K562 (cell line): Measurements from ENCODE around the gene ZNF613. TPM values are rescaled to one million over a fixed set of nuclear protein-coding genes. Genes with fewer than 3 reads are reported as not detected.

Experiments used
- BHLHE40 ChIP-seq: IDR thresholded peaks from 2 replicates; pipeline ENCODE4 v1.6.1; 2011; ENCODE audit warnings: low read length, improper control_type of control experiment
- GATAD2B ChIP-seq: fragments of 450-650 bp; IDR thresholded peaks from 2 replicates; pipeline ENCODE4 v1.6.1; 2017; ENCODE audit warnings: mild to moderate bottlenecking, borderline replicate concordance
- KDM2B ChIP-seq: fragments of 250-450 bp; sonication (Bioruptor Pico); IDR thresholded peaks from 2 replicates; pipeline ENCODE4 v1.8.0; 2021; ENCODE audit warnings: mild to moderate bottlenecking, moderate library complexity
- MGA ChIP-seq: fragments of 450-650 bp; IDR thresholded peaks from 2 replicates; pipeline ENCODE4 v1.6.1; 2016; ENCODE audit warnings: mild to moderate bottlenecking, moderate library complexity
- MLLT1 ChIP-seq, 2 experiments: fragments of 450-650 bp; IDR thresholded peaks; 2 replicates each; pipeline ENCODE4 v1.6.1; 2016
- PHB ChIP-seq: fragments of 250-450 bp; sonication (Bioruptor Pico); IDR thresholded peaks from 2 replicates; pipeline ENCODE4 v1.5.0; 2021
- PHB2 ChIP-seq: fragments of 450-650 bp; IDR thresholded peaks from 2 replicates; pipeline ENCODE4 v1.6.1; 2017; ENCODE audit warnings: low read depth
- POLR2A ChIP-seq: fragments of 450-650 bp; conservative IDR thresholded peaks from 2 replicates; pipeline ENCODE4 v1.6.1; 2016
- RBM22 ChIP-seq: fragments of 200-400 bp; formaldehyde crosslinking; IDR thresholded peaks from 2 replicates; pipeline ENCODE4 v1.6.1; 2018; ENCODE audit warnings: low read length, low read depth; ENCODE audit not compliant: poor library complexity, severe bottlenecking
- SMAD1 ChIP-seq: fragments of 150-350 bp; IDR thresholded peaks from 2 replicates; pipeline ENCODE4 v1.6.1; 2014; ENCODE audit warnings: low read length, low read depth; ENCODE audit not compliant: partially characterized antibody
- TBL1XR1 ChIP-seq, 2 experiments: IDR thresholded peaks; 2 replicates each; pipeline ENCODE4 v1.6.1; 2012; ENCODE audit warnings: improper control_type of control experiment in 2 of 2, low read length in 2 of 2, mild to moderate bottlenecking in 1 of 2
- ZNF324 ChIP-seq: fragments of 250-450 bp; sonication (Bioruptor Pico); IDR thresholded peaks from 2 replicates; pipeline ENCODE4 v1.4.0; 2020; ENCODE audit warnings: mild to moderate bottlenecking
- ZNF408 ChIP-seq: fragments of 250-450 bp; sonication (Bioruptor Pico); IDR thresholded peaks from 2 replicates; pipeline ENCODE4 v1.4.0; 2020; ENCODE audit warnings: low read depth, mild to moderate bottlenecking, moderate library complexity
- ZNF830 ChIP-seq: fragments of 250-450 bp; sonication (Bioruptor Pico); IDR thresholded peaks from 2 replicates; pipeline ENCODE4 v1.5.0; 2021; ENCODE audit warnings: mild to moderate bottlenecking
- polyA plus RNA-seq, 8 experiments: library from polyadenylated mRNA; depleted of rRNA in 4 of 8; stranded (reverse) in 5 of 8; unstranded in 3 of 8; fragments of >200 nt; fragmentation: Nextera tagmentation in 2 of 8; fragmentation: Illumina TruSeq in 1 of 8; extraction: Ambion mirVana in 2 of 8; extraction: Trizol in 1 of 8; gene quantifications; 2 replicates each; pipeline versions ENCODE4 v1.2.1 to v1.2.3, GENCODE V29; 2011 to 2014; ENCODE audit warnings: inconsistent platforms in 1 of 8, missing spikeins in 1 of 8
- total RNA-seq, 7 experiments: library from RNA; depleted of rRNA in 6 of 7; stranded (reverse); fragments of >200 nt in 6 of 7; fragmentation: Illumina TruSeq in 2 of 7; extraction: Trizol in 2 of 7; gene quantifications; 2 replicates each; pipeline versions ENCODE4 v1.2.1 to v1.2.3, GENCODE V29; 2011 to 2021; ENCODE audit warnings: low replicate concordance in 1 of 7

Gene ZNF613
- total and polyA plus RNA-seq, 9 of the 15 experiments (the other 6 are each of a cell fraction or from before 2014, with no cell fraction given) = 2.1 to 4.5 (median 2.7) TPM

- peak; percentile 95 for TF ChIP-seq MGA
- 0 out of 2 replicates have a peak, but pooled peaks have one; percentile 19 for TF ChIP-seq ZNF324
- no peak for TF ChIP-seq GATAD2B
- TF ChIP-seq ZNF830 (CRISPR knock-in tag) = no peak
- peak; percentile 62 for TF ChIP-seq POLR2A
- no peak for TF ChIP-seq ZNF408 (CRISPR knock-in tag)
- TF ChIP-seq PHB2 = no peak
- TF ChIP-seq PHB (CRISPR knock-in tag) = no peak
- no peak for TF ChIP-seq RBM22
- no peak for TF ChIP-seq SMAD1
- TF ChIP-seq KDM2B (CRISPR knock-in tag) = no peak
- peak in 1 of 2 experiments; percentile 93; a peak in 2 of 4 replicates for TF ChIP-seq MLLT1 (IDR thresholded peaks at IDR 0.05)
- TF ChIP-seq BHLHE40 = no peak; the same call in 1 of the 2 replicates
- no peak for TF ChIP-seq TBL1XR1 (IDR thresholded peaks at IDR 0.05; ENCODE audit: low read length in 2 of 2)
Observed at GRCh38 chr19:51926784-51927741, at the start of gene ZNF613 (continued).
